LNCaP clone FGC (cell line): ENCODE data around the gene AK8.

ENCODE experiments used
- DNase-seq: peaks from one replicate; pipeline ENCODE4 v3.0.0-alpha.2; 2011; ENCODE audit warnings: low read depth
- H3K4me3 ChIP-seq: 2 replicates; pipeline ENCODE4 v1.5.1; 2011; ENCODE audit warnings: mild to moderate bottlenecking, low read depth, low read length, control low read depth
- CTCF ChIP-seq: IDR thresholded peaks from 2 replicates; pipeline ENCODE4 v1.5.1; 2012; ENCODE audit warnings: mild to moderate bottlenecking; ENCODE audit not compliant: control insufficient read depth, insufficient read depth; ENCODE audit errors: extremely low read depth

The AK8 gene

GRCh38 chr9:132837501-132838286 lies 40.4 kb downstream of the AK8 start:
- H3K4me3 ChIP-seq: no peak overlapping the region
- no peak for TF ChIP-seq CTCF
- DNase-seq: no peak

- no peak overlapping the region for H3K4me3 ChIP-seq
- TF ChIP-seq CTCF: no peak
- no peak for DNase-seq
Measured at GRCh38 chr9:132834343-132834742, 43.7 kb downstream of the AK8 start.

- DNase-seq: no peak
- no peak for TF ChIP-seq CTCF
- no peak overlapping the region for H3K4me3 ChIP-seq
Measured at GRCh38 chr9:132833550-132834121, 44.4 kb downstream of the AK8 start.

- H3K4me3 ChIP-seq: no peak overlapping the region
- DNase-seq: no peak
- TF ChIP-seq CTCF: no peak
Measured at GRCh38 chr9:132832171-132832881, 45.8 kb downstream of the AK8 start.

- TF ChIP-seq CTCF: no peak
- no peak for DNase-seq
- no peak overlapping the region for H3K4me3 ChIP-seq
Measured at GRCh38 chr9:132828201-132828770, 49.8 kb downstream of the AK8 start.

- no peak overlapping the region for H3K4me3 ChIP-seq
- no peak for TF ChIP-seq CTCF
- DNase-seq: no peak
Measured at GRCh38 chr9:132827366-132827765, 50.7 kb downstream of the AK8 start.
